Nephron progenitor cell (in vitro differentiated cells): Measurements from ENCODE around the gene KCNIP3.

Experiments used
- DNase-seq: peaks from one replicate; pipeline ENCODE4 v3.0.0; 2021
- H3K27ac Mint-ChIP-seq: 2 replicates; pipeline ENCODE4 v1.8.0; 2021; ENCODE audit warnings: mild to moderate bottlenecking, moderate library complexity, mixed read lengths
- H3K27me3 Mint-ChIP-seq: 2 replicates; pipeline ENCODE4 v1.8.0; 2021; ENCODE audit warnings: mild to moderate bottlenecking, low read depth, mixed read lengths; ENCODE audit not compliant: poor library complexity
- H3K36me3 Mint-ChIP-seq: 2 replicates; pipeline ENCODE4 v1.8.0; 2021; ENCODE audit warnings: low read depth, mixed read lengths
- H3K4me1 Mint-ChIP-seq: 2 replicates; pipeline ENCODE4 v1.8.0; 2021; ENCODE audit warnings: mixed read lengths
- H3K4me3 Mint-ChIP-seq: 2 replicates; pipeline ENCODE4 v1.8.0; 2021; ENCODE audit warnings: mild to moderate bottlenecking, moderate library complexity, mixed read lengths
- H3K9me3 Mint-ChIP-seq: 2 replicates; pipeline ENCODE4 v1.8.0; 2021; ENCODE audit warnings: mild to moderate bottlenecking, moderate library complexity, mixed read lengths
- CTCF ChIP-seq: fragments of 200-600 bp; sonication (generic); IDR thresholded peaks from 2 replicates; pipeline ENCODE4 v1.5.0; 2021; ENCODE audit warnings: antibody characterized with exemption

KCNIP3 gene

DNA sequence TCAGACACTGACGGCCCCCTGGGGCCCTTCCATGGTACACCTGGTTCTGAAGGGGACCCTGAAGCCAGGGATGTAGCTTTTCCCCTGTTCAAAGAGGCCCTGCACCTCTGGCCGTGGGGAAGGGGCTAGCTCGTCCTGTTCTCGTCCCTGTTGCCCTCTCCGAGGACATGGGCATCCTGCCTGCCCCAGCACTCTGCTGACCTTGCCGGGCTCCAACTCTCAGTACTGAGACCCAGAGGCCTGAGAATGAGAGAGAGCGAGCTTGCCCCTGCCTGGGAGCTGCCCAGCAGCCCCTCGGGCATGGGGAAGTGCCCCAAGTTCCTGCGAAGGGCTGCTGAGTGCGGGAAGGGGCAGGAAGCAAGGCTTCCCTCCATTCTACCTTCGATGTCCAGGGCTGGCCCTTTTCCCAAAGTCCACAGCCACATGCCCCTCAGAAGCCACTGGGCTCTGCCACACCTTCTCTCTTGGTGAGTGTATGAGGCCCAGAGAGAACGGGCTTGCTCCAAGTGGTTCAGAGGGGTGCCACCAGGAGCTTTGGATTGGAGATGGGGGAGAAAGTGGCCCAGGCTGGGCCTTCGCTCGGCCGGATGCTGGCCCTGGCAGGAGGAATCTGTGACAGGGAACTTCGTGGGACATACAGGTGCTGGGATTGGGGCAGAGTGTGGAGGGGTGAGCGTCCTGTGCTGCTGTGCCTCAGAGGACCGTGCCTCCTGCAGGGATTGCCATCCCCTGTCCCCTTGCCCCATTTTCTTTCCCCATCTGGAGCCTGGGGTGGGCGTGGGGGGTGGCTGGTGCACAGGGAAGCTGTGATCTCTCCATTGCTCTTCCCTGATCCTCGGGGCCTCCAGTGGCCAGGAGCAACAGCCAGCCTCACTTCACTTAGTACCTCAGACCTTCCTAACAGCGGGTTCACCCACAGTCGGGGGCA is 50.8 kb downstream of the KCNIP3 start:
- Mint-ChIP-seq H3K27me3 (peaks cover 76% of the 10 kb centered on the region), H3K27ac (no peak overlapping the region), H3K36me3 (no peaks in the 10 kb centered on the region), H3K4me1 (peaks cover 6% of the 10 kb centered on the region), H3K4me3 (peak overlapping the region; percentile 73), H3K9me3 (no peaks in the 10 kb centered on the region)
- no peak for TF ChIP-seq CTCF
- no peak for DNase-seq

GRCh38 chr2:95348609-95349567 is 51.7 kb downstream of the KCNIP3 start:
- no peak for DNase-seq
- Mint-ChIP-seq H3K27ac (no peak overlapping the region), H3K4me1 (peaks cover 6% of the 10 kb centered on the region), H3K4me3 (peak overlapping the region; percentile 73), H3K36me3 (no peaks in the 10 kb centered on the region), H3K9me3 (no peaks in the 10 kb centered on the region), H3K27me3 (peaks cover 70% of the 10 kb centered on the region)
- no peak for TF ChIP-seq CTCF

DNA sequence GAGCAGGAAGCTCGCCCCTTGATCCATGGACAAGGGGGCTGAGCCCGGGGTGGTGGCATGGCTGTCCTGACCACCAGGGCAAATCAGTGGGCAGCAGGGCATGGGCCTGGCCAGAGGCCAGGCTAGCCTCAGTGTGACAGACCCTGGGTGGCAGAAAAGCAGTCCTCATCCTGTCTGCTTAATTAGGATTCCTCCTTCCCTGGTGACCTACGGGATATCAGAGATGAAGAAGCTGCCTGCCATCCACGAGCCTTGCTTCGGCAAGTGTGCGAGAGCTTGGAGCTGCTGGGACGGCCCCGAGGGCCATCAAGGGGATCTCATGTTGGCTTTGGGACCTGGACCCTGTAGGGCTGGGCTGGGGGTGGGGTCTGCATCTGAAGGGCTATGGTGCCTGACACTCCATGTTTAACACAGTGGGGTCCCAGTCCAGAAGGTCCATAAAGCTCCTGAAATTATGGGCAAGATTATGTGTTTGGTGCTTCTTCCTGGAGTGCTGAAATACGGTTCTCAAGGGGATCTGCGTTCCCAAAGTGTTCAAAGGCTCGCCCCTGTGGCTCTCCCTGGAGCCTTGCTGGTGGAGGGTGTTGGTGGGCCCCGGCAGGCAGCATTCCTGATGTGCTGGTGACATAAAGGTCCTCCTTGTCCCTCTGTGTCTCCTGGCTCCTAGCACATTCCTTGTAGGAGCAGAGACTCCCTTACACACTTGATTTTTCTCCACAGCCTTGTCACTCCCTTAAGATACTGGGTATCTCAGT is 52.6 kb downstream of the KCNIP3 start:
- no peaks in the 10 kb centered on the region for H3K36me3 Mint-ChIP-seq
- H3K4me1 Mint-ChIP-seq: peaks cover 6% of the 10 kb centered on the region
- H3K4me3 Mint-ChIP-seq: no peak overlapping the region
- H3K9me3 Mint-ChIP-seq: peaks cover 4% of the 10 kb centered on the region
- H3K27me3 Mint-ChIP-seq: peaks cover 61% of the 10 kb centered on the region
- no peak for DNase-seq
- no peak for TF ChIP-seq CTCF
- no peak overlapping the region for H3K27ac Mint-ChIP-seq

GRCh38 chr2:95350368-95350767 is 53.2 kb downstream of the KCNIP3 start:
- Mint-ChIP-seq H3K27ac (no peak overlapping the region), H3K4me1 (peaks cover 6% of the 10 kb centered on the region), H3K27me3 (peaks cover 55% of the 10 kb centered on the region), H3K4me3 (no peak overlapping the region), H3K9me3 (peaks cover 4% of the 10 kb centered on the region), H3K36me3 (no peaks in the 10 kb centered on the region)
- DNase-seq: no peak
- no peak for TF ChIP-seq CTCF

- Mint-ChIP-seq H3K4me3 (no peak overlapping the region), H3K27me3 (peaks cover 51% of the 10 kb centered on the region), H3K27ac (no peak overlapping the region), H3K36me3 (no peaks in the 10 kb centered on the region), H3K4me1 (peaks cover 6% of the 10 kb centered on the region), H3K9me3 (peaks cover 7% of the 10 kb centered on the region)
- TF ChIP-seq CTCF: no peak
- DNase-seq: no peak
Measured at GRCh38 chr2:95350774-95351597, 53.8 kb downstream of the KCNIP3 start.
